Measurements from ENCODE around the gene PNCK. TPM values are rescaled to one million over a fixed set of nuclear protein-coding genes. Genes with fewer than 3 reads are reported as not detected.

Gene PNCK
- total RNA-seq, 1 donor from 2014 or later: 28.5 TPM

- no peak for DNase-seq (ENCODE audit: low spot score in 2 of 2, unreplicated experiment in 2 of 2)
- no peak for TF ChIP-seq CTCF (IDR thresholded peaks at IDR 0.05; ENCODE audit: unreplicated experiment)
- H3K4me1 Mint-ChIP-seq: no peaks in the 10 kb centered on the region
- H3K36me3 Mint-ChIP-seq: no peaks in the 10 kb centered on the region
- H3K27ac Mint-ChIP-seq: no peak overlapping the region
- H3K27me3 Mint-ChIP-seq (ENCODE audit: low read depth): peaks cover 17% of the 10 kb centered on the region
- no peak overlapping the region for H3K4me3 Mint-ChIP-seq
- H3K9me3 Mint-ChIP-seq: peaks cover 19% of the 10 kb centered on the region
Measured at GRCh38 chrX:153653556-153653955, 20.1 kb downstream of the PNCK start.

- peak; percentile 20 for TF ChIP-seq CTCF (IDR thresholded peaks at IDR 0.05; ENCODE audit: unreplicated experiment)
- H3K9me3 Mint-ChIP-seq: peaks cover 17% of the 10 kb centered on the region
- H3K4me1 Mint-ChIP-seq: no peaks in the 10 kb centered on the region
- H3K27me3 Mint-ChIP-seq (ENCODE audit: low read depth): peaks cover 18% of the 10 kb centered on the region
- no peak overlapping the region for H3K27ac Mint-ChIP-seq
- no peaks in the 10 kb centered on the region for H3K36me3 Mint-ChIP-seq
- no peak overlapping the region for H3K4me3 Mint-ChIP-seq
- peak in 1 of 2 experiments; percentile 28 for DNase-seq (ENCODE audit: low spot score in 2 of 2, unreplicated experiment in 2 of 2)
Measured at GRCh38 chrX:153651540-153652079, 22.0 kb downstream of the PNCK start.

GRCh38 chrX:153650959-153651358 is 22.7 kb downstream of the PNCK start:
- TF ChIP-seq CTCF (IDR thresholded peaks at IDR 0.05; ENCODE audit: unreplicated experiment): no peak
- Mint-ChIP-seq H3K27me3 (ENCODE audit: low read depth) (peaks cover 25% of the 10 kb centered on the region), H3K36me3 (no peaks in the 10 kb centered on the region), H3K4me3 (no peak overlapping the region), H3K9me3 (peaks cover 17% of the 10 kb centered on the region), H3K27ac (no peak overlapping the region), H3K4me1 (no peaks in the 10 kb centered on the region)
- DNase-seq (ENCODE audit: low spot score in 2 of 2, unreplicated experiment in 2 of 2): no peak

- H3K4me3 Mint-ChIP-seq: no peak overlapping the region
- no peak overlapping the region for H3K27ac Mint-ChIP-seq
- peak in 1 of 2 experiments; percentile 17 for DNase-seq (ENCODE audit: low spot score in 2 of 2, unreplicated experiment in 2 of 2)
- H3K27me3 Mint-ChIP-seq (ENCODE audit: low read depth): peaks cover 32% of the 10 kb centered on the region
- no peaks in the 10 kb centered on the region for H3K36me3 Mint-ChIP-seq
- peaks cover 16% of the 10 kb centered on the region for H3K9me3 Mint-ChIP-seq
- H3K4me1 Mint-ChIP-seq: no peaks in the 10 kb centered on the region
- TF ChIP-seq CTCF (IDR thresholded peaks at IDR 0.05; ENCODE audit: unreplicated experiment): no peak
Measured at GRCh38 chrX:153649915-153650782, 23.5 kb downstream of the PNCK start.

GRCh38 chrX:153649178-153649914 is 24.3 kb downstream of the PNCK start:
- no peak overlapping the region for H3K27ac Mint-ChIP-seq
- H3K4me3 Mint-ChIP-seq: no peak overlapping the region
- peaks cover 9% of the 10 kb centered on the region for H3K9me3 Mint-ChIP-seq
- H3K36me3 Mint-ChIP-seq: no peaks in the 10 kb centered on the region
- H3K27me3 Mint-ChIP-seq (ENCODE audit: low read depth): peaks cover 39% of the 10 kb centered on the region
- H3K4me1 Mint-ChIP-seq: no peaks in the 10 kb centered on the region
- TF ChIP-seq CTCF (IDR thresholded peaks at IDR 0.05; ENCODE audit: unreplicated experiment): no peak
- DNase-seq (ENCODE audit: low spot score in 2 of 2, unreplicated experiment in 2 of 2): peak; percentile 19 to 35

Measured in mesothelial cell of epicardium (in vitro differentiated cells).